NCI-H1694 (cell line): ENCODE data around the gene KLHDC10.
"Not testable (repeated sequence)": the region's sequence is repeated elsewhere in the genome, so short reads cannot be mapped to it uniquely, and the experiment has no call there.

Experiments used
- DNase-seq: peaks from one replicate; lab custom pipeline; 2025; lab: John Stamatoyannopoulos, UW

The KLHDC10 gene

DNA sequence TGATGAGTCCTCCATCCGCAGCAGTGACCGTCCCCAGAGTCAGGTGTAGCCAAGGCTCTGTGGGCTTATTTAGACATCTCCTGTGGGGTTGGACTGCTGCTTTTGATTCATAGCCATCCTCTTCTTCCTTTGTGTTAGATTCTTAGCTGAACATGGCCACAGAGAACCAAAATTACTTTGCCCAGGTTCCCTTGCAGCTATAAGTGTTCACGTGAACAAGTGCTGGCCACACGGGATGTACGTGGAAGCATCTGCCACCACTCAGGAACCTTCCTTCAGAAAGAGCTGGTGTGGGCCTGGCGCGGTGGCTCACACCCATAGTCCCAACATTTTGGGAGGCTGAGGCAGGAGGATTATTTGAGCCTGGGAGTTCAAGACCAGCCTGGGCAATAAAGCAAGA lies 85.8 kb downstream of the KLHDC10 start:
- no peak for DNase-seq

GRCh38 chr7:130157700-130158099 lies 87.4 kb downstream of the KLHDC10 start:
- no peak for DNase-seq

- DNase-seq, result no peak
Observed at GRCh38 chr7:130160023-130160422, 89.7 kb downstream of the KLHDC10 start.

GRCh38 chr7:130160455-130160854 lies 90.1 kb downstream of the KLHDC10 start:
- DNase-seq, result no peak

DNA sequence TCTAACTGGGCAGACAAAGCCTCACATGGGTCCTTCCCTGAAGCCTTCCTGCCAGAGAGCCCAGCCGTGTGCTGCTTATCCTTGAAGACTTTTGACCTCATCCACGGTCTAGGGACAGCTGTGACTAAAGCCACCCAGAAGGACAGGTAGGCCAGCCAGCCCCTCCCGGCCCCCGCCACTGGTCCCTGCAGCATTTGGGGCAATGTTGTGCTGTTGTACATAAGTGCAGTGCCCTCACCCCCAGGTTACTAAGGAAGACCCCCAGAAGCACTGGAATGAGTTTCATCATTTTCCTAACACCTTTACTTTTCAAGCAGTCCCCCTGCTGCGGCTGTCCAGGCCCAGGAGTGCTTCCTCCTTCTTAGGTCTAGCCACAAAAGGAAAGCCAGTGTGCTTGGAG lies 91.9 kb downstream of the KLHDC10 start:
- DNase-seq, result no peak

GRCh38 chr7:130174237-130174959 lies 104.1 kb downstream of the KLHDC10 start:
- DNase-seq, result no peak

GRCh38 chr7:130178251-130178650 lies 107.9 kb downstream of the KLHDC10 start:
- DNase-seq, result no peak

DNA sequence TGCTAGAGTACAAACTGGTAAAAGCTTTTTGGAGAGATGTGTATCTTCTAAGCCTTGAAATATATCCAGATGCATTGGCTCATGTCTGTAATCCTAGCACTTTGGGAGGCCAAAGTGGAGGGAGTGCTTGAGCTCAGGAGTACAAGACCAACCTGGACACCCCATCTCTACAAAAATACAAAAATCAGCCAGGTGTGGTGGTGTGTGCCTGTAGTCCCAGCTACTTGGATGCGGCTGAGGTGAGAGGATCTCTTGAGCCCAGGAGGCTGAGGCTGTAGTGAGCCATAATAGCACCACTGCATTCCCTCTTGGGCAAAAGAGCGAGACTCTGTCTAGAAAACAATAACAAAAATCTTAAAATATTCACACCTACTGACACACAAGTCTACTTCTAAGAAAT lies 109.3 kb downstream of the KLHDC10 start:
- no peak for DNase-seq

DNA sequence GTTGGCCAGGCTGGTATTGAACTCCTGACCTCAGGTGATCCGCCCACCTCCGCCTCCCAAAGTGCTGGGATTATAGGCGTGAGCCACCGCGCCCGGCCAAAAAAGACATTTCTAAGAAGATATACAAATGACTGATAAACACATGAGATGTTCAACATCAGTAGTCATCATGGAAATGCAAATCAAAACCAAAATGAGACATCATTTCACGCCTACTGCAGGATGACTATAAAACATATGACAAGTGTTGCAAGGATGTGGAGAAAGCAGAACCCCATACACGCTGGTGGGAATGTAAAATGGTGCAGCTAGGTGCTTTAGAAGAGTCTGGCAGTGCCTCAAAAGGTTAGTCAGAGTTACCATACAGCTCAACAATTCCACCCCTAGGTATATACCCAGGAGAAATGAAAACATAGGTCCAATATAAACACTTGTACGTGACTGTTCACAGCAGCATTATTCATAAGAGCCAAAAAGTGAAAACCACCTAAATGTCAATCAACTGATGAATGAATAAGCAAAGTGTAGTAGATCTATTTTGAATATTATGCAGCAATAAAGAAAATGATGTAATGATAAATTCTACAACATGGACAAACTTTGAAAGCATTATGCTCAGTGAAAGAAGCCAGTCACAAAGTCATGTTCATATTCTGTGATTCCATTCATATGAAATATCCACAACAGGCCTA lies 110.4 kb downstream of the KLHDC10 start:
- no peak for DNase-seq

GRCh38 chr7:130181263-130181605 lies 110.9 kb downstream of the KLHDC10 start:
- no peak for DNase-seq

DNA sequence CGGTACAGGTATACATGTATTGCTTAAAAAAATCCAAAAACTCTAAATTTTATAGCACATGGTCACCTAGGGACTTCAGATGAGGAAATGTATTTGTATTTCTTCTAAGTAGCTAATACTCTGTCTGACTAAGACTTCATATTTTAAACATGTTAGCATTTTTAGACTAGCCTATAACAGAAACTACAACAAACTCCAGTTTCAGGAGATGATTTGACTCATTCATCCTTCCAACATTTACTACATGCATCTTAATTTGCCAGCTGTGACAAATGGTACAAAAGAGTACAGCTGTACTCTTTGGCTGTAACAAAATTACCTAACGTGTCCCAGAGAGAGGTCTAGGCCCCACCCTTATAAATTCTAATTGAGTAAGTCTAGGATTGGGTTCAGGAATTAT lies 112.7 kb downstream of the KLHDC10 start:
- no peak for DNase-seq

GRCh38 chr7:130184349-130184748 lies 114.0 kb downstream of the KLHDC10 start:
- DNase-seq, result not testable (repeated sequence)
